GM18508 (cell line): ENCODE measurements around the gene PDE4B.
"Not testable (repeated sequence)": the region's sequence is repeated elsewhere in the genome, so short reads cannot be mapped to it uniquely, and the experiment has no call there.

Experiments used
- ATAC-seq: cut with Tn5 transposase; IDR thresholded peaks from one replicate; pipeline ENCODE4 v1.9.1; 2021; ENCODE audit warnings: moderate number of reproducible peaks; ENCODE audit not compliant: insufficient read depth, unreplicated experiment

PDE4B gene

DNA sequence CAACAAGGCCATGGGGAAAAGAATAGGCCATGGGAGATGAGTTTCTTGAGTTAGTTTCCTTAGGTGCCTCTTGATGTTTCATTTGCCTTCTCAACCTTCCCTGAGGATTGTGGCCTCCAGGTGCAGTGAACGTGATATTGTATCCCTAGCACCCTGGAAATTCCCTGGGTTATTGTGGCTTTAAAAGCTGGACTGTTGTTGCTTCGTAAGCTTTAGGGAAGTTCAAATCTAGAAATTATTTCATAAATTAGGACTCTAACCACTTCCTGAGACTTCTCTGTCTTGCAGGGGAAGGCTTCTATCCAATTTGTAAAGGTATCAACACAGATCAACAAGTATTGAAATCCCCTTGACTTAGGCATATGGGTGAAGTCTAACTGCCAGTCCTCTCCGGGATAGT, 627.5 kb downstream of the PDE4B start:
- ATAC-seq: not testable (repeated sequence)

DNA sequence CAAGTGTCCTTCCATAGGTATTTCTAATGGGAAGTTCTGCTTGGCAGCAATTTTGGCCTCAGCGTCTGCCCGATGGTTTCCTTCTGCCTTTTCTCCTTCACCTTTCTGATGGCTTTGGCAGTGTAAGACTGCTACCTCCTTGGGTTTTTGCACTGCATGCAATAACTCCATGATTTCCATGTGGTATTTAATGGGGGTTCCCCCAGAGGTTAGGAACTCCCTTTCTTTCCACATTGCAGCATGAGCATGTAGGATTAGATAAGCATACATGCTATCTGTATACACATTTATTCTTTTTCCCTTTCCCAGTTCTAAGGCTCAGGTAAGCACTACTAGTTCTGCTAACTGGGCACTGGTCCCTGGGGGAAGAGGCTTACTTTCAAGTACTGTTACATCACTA, 628.2 kb downstream of the PDE4B start:
- not testable (repeated sequence) for ATAC-seq

DNA sequence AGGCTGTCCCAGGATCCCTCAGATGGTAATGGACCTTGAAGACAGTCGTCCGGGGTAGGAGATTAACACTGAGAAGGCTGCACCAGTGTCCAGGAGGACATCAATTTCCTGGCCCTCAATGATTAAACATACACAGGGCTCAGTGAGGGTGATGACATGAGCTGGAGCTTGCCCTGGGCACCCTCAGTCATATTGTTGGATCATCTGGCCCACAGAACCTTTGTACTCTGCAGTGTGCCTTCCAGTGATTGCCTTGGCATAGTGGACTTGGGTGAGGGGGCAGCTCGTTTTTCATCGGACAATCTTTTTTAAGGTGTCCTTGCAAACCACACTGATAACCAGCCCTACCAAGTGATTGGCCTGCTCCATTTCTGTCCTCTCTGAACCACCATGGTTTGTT, 630.1 kb downstream of the PDE4B start:
- ATAC-seq: no peak
